GM19023 (cell line): Measurements from ENCODE around the gene ITGA5.
"Not testable (repeated sequence)": the region's sequence is repeated elsewhere in the genome, so short reads cannot be mapped to it uniquely, and the experiment has no call there.

Experiments used
- ATAC-seq: cut with Tn5 transposase; IDR thresholded peaks from one replicate; pipeline ENCODE4 v1.9.1; 2021; ENCODE audit warnings: mild to moderate bottlenecking, moderate library complexity; ENCODE audit not compliant: unreplicated experiment

ITGA5 gene

GRCh38 chr12:54357506-54358190 is 61.4 kb downstream of the ITGA5 start:
- no peak for ATAC-seq

GRCh38 chr12:54356951-54357356 is 62.1 kb downstream of the ITGA5 start:
- no peak for ATAC-seq

GRCh38 chr12:54356228-54356627 is 62.8 kb downstream of the ITGA5 start:
- ATAC-seq = no peak

GRCh38 chr12:54355104-54355815 is 63.8 kb downstream of the ITGA5 start:
- ATAC-seq = no peak

GRCh38 chr12:54354271-54354670 is 64.8 kb downstream of the ITGA5 start:
- ATAC-seq = not testable (repeated sequence)

GRCh38 chr12:54352891-54353874 is 65.9 kb downstream of the ITGA5 start:
- ATAC-seq = no peak

GRCh38 chr12:54352022-54352531 is 67.0 kb downstream of the ITGA5 start:
- ATAC-seq = no peak

GRCh38 chr12:54351341-54351740 is 67.7 kb downstream of the ITGA5 start:
- ATAC-seq = no peak

GRCh38 chr12:54350743-54351142 is 68.3 kb downstream of the ITGA5 start:
- ATAC-seq = no peak

- ATAC-seq = no peak
Measured at GRCh38 chr12:54349679-54350078, 69.4 kb downstream of the ITGA5 start.

- no peak for ATAC-seq
Measured at GRCh38 chr12:54349036-54349435, 70.0 kb downstream of the ITGA5 start.
